SK-N-SH treated with all-trans-retinoic acid at 6 μM for 48 hours (cell line): ENCODE measurements around the gene MXRA8.

Experiments used
- ATAC-seq: fragments of 200-7000 bp; cut with Tn5 transposase; 3 replicates; pipeline ENCODE4 v1.9.1; 2020; ENCODE audit warnings: mild to moderate bottlenecking, moderate library complexity
- ARNTL ChIP-seq: fragments of 450-650 bp; formaldehyde crosslinking; IDR thresholded peaks from 2 replicates; pipeline ENCODE4 v1.5.0; 2020; ENCODE audit warnings: low read depth, mild to moderate bottlenecking, moderate library complexity, borderline replicate concordance
- BACH2 ChIP-seq: fragments of 250-450 bp; sonication (Bioruptor Pico); IDR thresholded peaks from 2 replicates; pipeline ENCODE4 v1.9.0; 2021; ENCODE audit warnings: mild to moderate bottlenecking, borderline replicate concordance
- CREB5 ChIP-seq: fragments of 250-450 bp; sonication (Bioruptor Pico); IDR thresholded peaks from 2 replicates; pipeline ENCODE4 v1.5.1; 2020; ENCODE audit warnings: low read depth, mild to moderate bottlenecking, moderate library complexity
- CSDC2 ChIP-seq: fragments of 250-450 bp; sonication (Bioruptor Pico); IDR thresholded peaks from 2 replicates; pipeline ENCODE4 v1.5.0; 2020; ENCODE audit warnings: mild to moderate bottlenecking, moderate library complexity
- CSRNP3 ChIP-seq: fragments of 250-450 bp; sonication (Bioruptor Pico); IDR thresholded peaks from 2 replicates; pipeline ENCODE4 v1.5.1; 2021; ENCODE audit warnings: mild to moderate bottlenecking, moderate library complexity
- ESRRG ChIP-seq: fragments of 250-450 bp; sonication (Bioruptor Pico); IDR thresholded peaks from 2 replicates; pipeline ENCODE4 v1.6.1; 2021; ENCODE audit warnings: mild to moderate bottlenecking
- GLIS3 ChIP-seq: fragments of 250-450 bp; sonication (Bioruptor Pico); IDR thresholded peaks from 2 replicates; pipeline ENCODE4 v1.5.0; 2020; ENCODE audit warnings: mild to moderate bottlenecking, moderate library complexity
- ISL1 ChIP-seq: fragments of 250-450 bp; sonication (Bioruptor Pico); IDR thresholded peaks from 2 replicates; pipeline ENCODE4 v2.1.2; 2022; ENCODE audit warnings: mild to moderate bottlenecking, moderate library complexity
- OSR1 ChIP-seq: fragments of 250-450 bp; sonication (Bioruptor Pico); IDR thresholded peaks from 2 replicates; pipeline ENCODE4 v1.8.0; 2022; ENCODE audit warnings: moderate library complexity, mild to moderate bottlenecking, inconsistent platforms
- PATZ1 ChIP-seq: fragments of 250-450 bp; sonication (Bioruptor Pico); IDR thresholded peaks from 2 replicates; pipeline ENCODE4 v1.8.0; 2020; ENCODE audit warnings: mild to moderate bottlenecking, moderate library complexity, borderline replicate concordance
- PPARA ChIP-seq: fragments of 250-450 bp; sonication (Bioruptor Pico); IDR thresholded peaks from 2 replicates; pipeline ENCODE4 v1.5.0; 2020; ENCODE audit warnings: mild to moderate bottlenecking, borderline replicate concordance
- RARB ChIP-seq: fragments of 250-450 bp; sonication (Bioruptor Pico); IDR thresholded peaks from 2 replicates; pipeline ENCODE4 v1.8.0; 2021; ENCODE audit warnings: mild to moderate bottlenecking, moderate library complexity
- SNAI2 ChIP-seq: fragments of 250-450 bp; sonication (Bioruptor Pico); IDR thresholded peaks from 2 replicates; pipeline ENCODE4 v1.5.0; 2020; ENCODE audit warnings: mild to moderate bottlenecking, moderate library complexity
- TCF4 ChIP-seq: fragments of 250-450 bp; sonication (Bioruptor Pico); IDR thresholded peaks from 2 replicates; pipeline ENCODE4 v1.8.0; 2021; ENCODE audit warnings: mild to moderate bottlenecking, moderate library complexity, borderline replicate concordance
- TOX ChIP-seq: fragments of 250-450 bp; sonication (Bioruptor Pico); IDR thresholded peaks from 2 replicates; pipeline ENCODE4 v1.8.0; 2021; ENCODE audit warnings: mild to moderate bottlenecking, moderate library complexity, borderline replicate concordance
- TSHZ2 ChIP-seq: fragments of 250-450 bp; sonication (Bioruptor Pico); IDR thresholded peaks from 2 replicates; pipeline ENCODE4 v1.5.0; 2020; ENCODE audit warnings: mild to moderate bottlenecking, moderate library complexity
- ZC3H10 ChIP-seq: fragments of 250-450 bp; sonication (Bioruptor Pico); IDR thresholded peaks from 2 replicates; pipeline ENCODE4 v1.5.1; 2021; ENCODE audit warnings: mild to moderate bottlenecking, moderate library complexity
- ZFP3 ChIP-seq: fragments of 250-450 bp; sonication (Bioruptor Pico); IDR thresholded peaks from 2 replicates; pipeline ENCODE4 v1.5.0; 2020; ENCODE audit warnings: mild to moderate bottlenecking, moderate library complexity
- ZFP30 ChIP-seq: fragments of 450-650 bp; formaldehyde crosslinking; IDR thresholded peaks from 2 replicates; pipeline ENCODE4 v1.5.0; 2022; ENCODE audit warnings: mild to moderate bottlenecking, moderate library complexity
- ZNF565 ChIP-seq: fragments of 450-650 bp; formaldehyde crosslinking; conservative IDR thresholded peaks from 2 replicates; pipeline ENCODE4 v1.5.0; 2020; ENCODE audit warnings: low read depth, mild to moderate bottlenecking, moderate library complexity

Gene MXRA8

GRCh38 chr1:1335283-1335682, 23.1 kb downstream of the MXRA8 start:
- ATAC-seq, result no peak

GRCh38 chr1:1334835-1335234, 23.5 kb downstream of the MXRA8 start:
- ATAC-seq, result no peak
- TF ChIP-seq TSHZ2 (CRISPR knock-in tag), result no peak
- no peak for TF ChIP-seq CSRNP3 (CRISPR knock-in tag)
- TF ChIP-seq ZFP30 (CRISPR knock-in tag), result no peak
- no peak for TF ChIP-seq TCF4 (CRISPR knock-in tag)
- TF ChIP-seq PATZ1, result no peak
- no peak for TF ChIP-seq ZNF565 (CRISPR knock-in tag)
- no peak for TF ChIP-seq PPARA
- no peak for TF ChIP-seq CSDC2 (CRISPR knock-in tag)
- TF ChIP-seq BACH2 (CRISPR knock-in tag), result no peak
- no peak for TF ChIP-seq ESRRG (CRISPR knock-in tag)
- no peak for TF ChIP-seq ZFP3
- no peak for TF ChIP-seq CREB5 (CRISPR knock-in tag)
- TF ChIP-seq TOX (CRISPR knock-in tag), result no peak
- TF ChIP-seq ZC3H10 (CRISPR knock-in tag), result no peak
- no peak for TF ChIP-seq OSR1 (CRISPR knock-in tag)

More at GRCh38 chr1:1335283-1335682, 23.1 kb downstream of the MXRA8 start:
- TF ChIP-seq TCF4 (CRISPR knock-in tag), result no peak
- no peak for TF ChIP-seq RARB (CRISPR knock-in tag)
- no peak for TF ChIP-seq BACH2 (CRISPR knock-in tag)
- TF ChIP-seq PPARA, result no peak
- no peak for TF ChIP-seq ARNTL
- no peak for TF ChIP-seq ZFP30 (CRISPR knock-in tag)

- TF ChIP-seq ISL1, result no peak
- no peak for TF ChIP-seq SNAI2 (CRISPR knock-in tag)
- TF ChIP-seq CSRNP3 (CRISPR knock-in tag), result no peak
- no peak for TF ChIP-seq RARB (CRISPR knock-in tag)
- no peak for TF ChIP-seq CSDC2 (CRISPR knock-in tag)
- no peak for TF ChIP-seq PPARA
- no peak for TF ChIP-seq PATZ1
- TF ChIP-seq TCF4 (CRISPR knock-in tag), result no peak
- TF ChIP-seq GLIS3 (CRISPR knock-in tag), result no peak
- no peak for ATAC-seq
Measured at GRCh38 chr1:1333551-1334241, 24.7 kb downstream of the MXRA8 start.
